LNCAP (cell line): ENCODE results near the gene NDST3.
A peak's percentile ranks its signal among the peaks of the same experiment; 100 is the strongest.

Experiments
- CTCF ChIP-seq: fragments of 450-650 bp; IDR thresholded peaks from 2 replicates; pipeline ENCODE4 v1.5.1; 2017; ENCODE audit warnings: mild to moderate bottlenecking

NDST3 gene

DNA sequence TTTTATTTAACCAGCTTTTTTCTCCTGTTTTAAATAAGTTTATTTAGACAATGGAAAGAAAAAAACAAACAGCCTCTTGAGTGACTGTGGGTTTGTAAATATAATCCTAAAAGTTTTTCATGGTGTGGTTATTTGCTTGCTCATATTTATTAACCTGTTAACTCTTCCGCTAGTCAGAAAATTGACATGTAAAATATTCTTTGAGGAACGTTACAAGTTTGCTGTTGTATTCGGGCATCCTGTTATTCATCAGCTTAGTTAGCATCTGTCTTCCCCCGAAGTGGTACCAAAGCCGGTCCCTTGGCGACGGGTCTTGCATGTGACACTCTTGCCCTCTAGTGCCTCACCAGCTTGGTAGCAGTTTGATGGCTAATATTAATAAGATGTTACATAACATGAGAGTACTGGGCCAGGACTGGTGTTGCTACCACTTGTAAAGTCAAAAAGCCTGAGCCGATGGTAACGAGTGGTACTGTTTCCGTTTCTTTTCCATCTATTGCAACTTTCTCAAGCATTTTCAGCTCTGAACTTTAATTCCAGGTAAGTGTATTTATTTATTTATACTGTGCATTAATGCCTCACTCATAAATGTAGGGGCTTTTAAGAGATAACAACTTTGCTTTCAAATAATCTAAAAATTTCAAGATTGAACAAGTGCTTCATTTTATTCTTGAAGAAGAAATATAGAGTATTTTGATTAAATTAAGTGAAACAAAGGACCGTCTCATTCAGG lies at the start of gene NDST3:
TSS of gene NDST3 (plus strand) at position 434 of the 733 bp plus-strand sequence. CDS start 19,425 bp downstream, outside the sequence.
- peak; percentile 50; the same call in 1 of the 2 replicates for TF ChIP-seq CTCF

GRCh38 chr4:117986321-117986720 lies 48.0 kb upstream of the NDST3 start:
- no peak for TF ChIP-seq CTCF

- no peak for TF ChIP-seq CTCF
These were observed 46.8 kb upstream of the NDST3 start for GRCh38 chr4:117987464-117987863.

DNA sequence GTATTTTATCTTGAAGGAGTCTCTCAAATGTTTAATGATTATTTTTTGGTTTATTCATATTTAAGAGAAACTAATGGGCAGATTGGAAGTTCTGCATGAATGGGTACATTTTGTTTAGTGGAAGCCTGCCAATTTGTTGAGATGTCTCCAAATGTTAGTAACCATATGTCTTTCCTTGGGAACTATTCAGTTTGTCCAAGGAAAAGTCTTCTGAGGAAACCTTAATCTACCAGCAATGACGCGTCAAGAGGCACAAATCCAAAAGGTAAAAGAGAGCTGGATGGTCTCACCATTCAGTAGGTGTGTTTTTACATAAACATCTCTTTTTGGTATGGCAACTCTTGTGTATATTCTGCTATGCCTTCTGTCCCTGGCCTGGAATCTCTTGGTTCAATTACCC lies 37.4 kb upstream of the NDST3 start:
- no peak for TF ChIP-seq CTCF

DNA sequence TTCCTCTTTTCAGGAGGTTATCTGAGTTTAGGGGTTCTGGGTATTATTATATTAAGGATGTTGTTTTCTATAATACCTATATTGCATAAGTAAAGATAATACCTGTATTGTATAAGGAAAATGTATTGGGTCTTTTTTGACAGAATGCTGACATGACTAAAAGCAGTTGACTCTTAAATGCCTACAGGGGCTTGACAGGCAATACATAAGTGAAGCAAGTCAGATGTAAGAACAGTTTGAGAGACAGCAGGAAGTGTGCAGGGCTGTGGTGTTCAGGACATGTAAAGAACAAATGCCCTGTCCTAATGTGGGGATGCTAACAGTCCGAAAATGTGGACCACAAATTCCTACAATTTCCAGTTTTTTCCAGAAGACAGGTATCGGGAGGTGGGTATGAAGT lies 30.2 kb upstream of the NDST3 start:
- TF ChIP-seq CTCF, result no peak

GRCh38 chr4:118005883-118006282 lies 28.4 kb upstream of the NDST3 start:
- no peak for TF ChIP-seq CTCF

- no peak for TF ChIP-seq CTCF
These were observed 22.1 kb upstream of the NDST3 start for GRCh38 chr4:118012142-118012541.

DNA sequence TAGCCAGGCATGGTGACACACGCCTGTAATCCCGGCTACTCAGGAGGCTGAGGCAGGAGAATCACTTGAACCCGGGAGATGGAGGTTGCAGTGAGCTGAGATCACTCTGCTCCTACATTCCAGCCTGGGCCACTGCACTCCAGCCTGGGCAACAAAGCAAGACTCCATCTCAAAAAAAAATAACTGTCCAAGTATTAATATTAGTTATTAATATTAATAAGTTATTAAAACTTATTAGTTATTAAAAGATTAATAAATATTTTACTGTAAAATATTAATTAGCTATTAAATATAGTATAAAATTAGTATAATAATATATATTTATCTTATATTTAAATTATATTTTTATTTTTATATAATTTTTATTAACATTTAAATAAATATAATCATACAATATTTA lies 19.5 kb upstream of the NDST3 start:
- no peak for TF ChIP-seq CTCF
